ENCODE data around the gene GPR150. TPM values are rescaled to one million over a fixed set of nuclear protein-coding genes. Genes with fewer than 3 reads are reported as not detected.
"Not testable (repeated sequence)": the region's sequence is repeated elsewhere in the genome, so short reads cannot be mapped to it uniquely, and the experiment has no call there.

Gene GPR150
- total RNA-seq, 1 experiment from 2014 or later, result 0.17 TPM

DNA sequence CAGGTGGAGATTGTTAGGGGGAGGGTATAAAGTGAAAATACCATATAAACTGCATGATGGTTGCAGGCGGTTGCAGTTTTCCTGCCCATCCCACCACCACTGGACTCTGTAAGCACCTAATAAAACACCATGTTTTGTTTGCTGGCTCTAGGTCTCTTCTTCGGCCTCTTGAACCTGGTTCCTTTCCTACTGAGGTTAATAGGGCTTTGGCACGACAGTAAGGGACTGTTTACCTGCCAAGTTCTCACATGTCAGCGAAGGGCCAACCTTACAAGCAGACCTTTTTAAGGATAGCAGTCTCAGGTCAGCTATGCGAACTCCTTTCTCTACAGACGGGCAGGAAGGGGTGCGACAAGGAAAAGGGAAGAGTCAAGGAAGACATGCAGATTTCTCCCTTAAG is 23.3 kb downstream of the GPR150 start:
- intact Hi-C loops (cut with micrococcal nuclease; ENCODE audit: unreplicated experiment), result loop anchor here (10.0 kb wide), 2 partner anchors 322 to 962 kb away; partner anchors contain the start of gene ELL2
- BruUV-seq (replicated peaks), result no TSS peak
- H3K27ac Mint-ChIP-seq (ENCODE audit: unreplicated experiment), result no peak overlapping the region
- peaks cover 10% of the 10 kb centered on the region for H3K4me1 Mint-ChIP-seq (ENCODE audit: low read depth, unreplicated experiment)
- DNase-seq, result no peak
- no peak for TF ChIP-seq CTCF (IDR thresholded peaks at IDR 0.05; ENCODE audit: unreplicated experiment)
- H3K27me3 Mint-ChIP-seq (ENCODE audit: unreplicated experiment), result peaks cover 10% of the 10 kb centered on the region
- no peak overlapping the region for H3K4me3 Mint-ChIP-seq (ENCODE audit: low read depth, unreplicated experiment)
- peaks cover 15% of the 10 kb centered on the region for H3K36me3 Mint-ChIP-seq (ENCODE audit: insufficient read depth, unreplicated experiment)
- CTCF ChIA-PET, result interaction anchor here (1.6 kb wide), 1 partner anchor 180 kb away, joined by 3 read pairs; the partner anchor contains the start of gene GLRX
- H3K9me3 Mint-ChIP-seq (ENCODE audit: low read depth, unreplicated experiment), result no peaks in the 10 kb centered on the region

DNA sequence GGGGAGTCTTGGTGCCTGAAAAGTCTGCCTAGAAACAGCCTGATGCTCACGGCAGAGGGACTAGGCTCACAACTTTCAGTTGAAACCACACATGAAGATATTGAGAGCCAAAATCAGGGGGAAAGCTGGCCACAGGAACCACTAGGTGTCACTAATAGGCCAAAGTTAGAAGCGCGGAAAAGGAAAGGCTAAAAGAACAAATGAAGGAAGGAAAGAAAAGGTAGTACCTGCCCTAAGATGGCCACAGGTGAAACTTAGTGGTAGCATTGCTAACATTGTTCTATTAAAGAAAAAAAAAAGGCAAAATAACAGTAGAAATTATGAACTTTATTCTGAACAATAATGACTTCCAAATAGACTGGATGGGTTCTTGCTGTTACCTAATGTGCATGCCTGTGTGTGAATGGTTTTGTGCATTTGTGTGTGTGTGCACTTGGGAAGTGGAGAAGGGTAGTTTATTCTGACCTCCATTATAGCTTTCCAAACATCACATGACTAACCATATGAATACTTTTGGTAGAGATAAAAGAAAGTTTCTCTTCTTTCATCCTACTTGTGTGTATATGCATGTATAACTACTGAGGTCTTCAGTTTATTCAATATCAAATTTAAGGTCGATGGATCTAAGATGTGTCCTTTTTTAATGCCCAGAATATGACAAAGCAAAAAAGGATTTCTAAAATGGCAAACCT is 24.6 kb downstream of the GPR150 start:
- intact Hi-C loops (cut with micrococcal nuclease; ENCODE audit: unreplicated experiment), result loop anchor here (1.0 to 10.0 kb wide), 6 partner anchors 88 to 960 kb away; partner anchors contain the start of genes ELL2 and RHOBTB3
- Mint-ChIP-seq H3K36me3 (ENCODE audit: insufficient read depth, unreplicated experiment) (peaks cover 15% of the 10 kb centered on the region), H3K4me3 (ENCODE audit: low read depth, unreplicated experiment) (no peak overlapping the region), H3K4me1 (ENCODE audit: low read depth, unreplicated experiment) (peaks cover 11% of the 10 kb centered on the region), H3K9me3 (ENCODE audit: low read depth, unreplicated experiment) (no peaks in the 10 kb centered on the region), H3K27me3 (ENCODE audit: unreplicated experiment) (no peaks in the 10 kb centered on the region), H3K27ac (ENCODE audit: unreplicated experiment) (peak overlapping the region; percentile 46)
- CTCF ChIA-PET, result interaction anchor here (0.7 to 1.8 kb wide), 5 partner anchors 116 to 199 kb away, joined by 3 to 12 read pairs (median 3); partner anchors contain the start of gene GLRX
- TF ChIP-seq CTCF (IDR thresholded peaks at IDR 0.05; ENCODE audit: unreplicated experiment), result peak; percentile 75
- DNase-seq, result peak; percentile 59
- no TSS peak for BruUV-seq (replicated peaks)

GRCh38 chr5:95646226-95646568 is 26.3 kb downstream of the GPR150 start:
- Mint-ChIP-seq H3K27ac (ENCODE audit: unreplicated experiment) (peak overlapping the region; percentile 75), H3K4me3 (ENCODE audit: low read depth, unreplicated experiment) (peak overlapping the region; percentile 80), H3K4me1 (ENCODE audit: low read depth, unreplicated experiment) (peaks cover 18% of the 10 kb centered on the region), H3K36me3 (ENCODE audit: insufficient read depth, unreplicated experiment) (peaks cover 15% of the 10 kb centered on the region)
- intact Hi-C loops (cut with micrococcal nuclease; ENCODE audit: unreplicated experiment), result loop anchor here (5.0 to 10.0 kb wide), 4 partner anchors 86 to 959 kb away; partner anchors contain the start of genes ELL2 and RHOBTB3
- CTCF ChIA-PET, result interaction anchor here (0.5 to 1.4 kb wide), 6 partner anchors 12 to 197 kb away, joined by 3 to 7 read pairs (median 4); no protein-coding TSS in a partner anchor
- not testable (repeated sequence) for BruUV-seq (replicated peaks); DNase-seq; H3K9me3 Mint-ChIP-seq (ENCODE audit: low read depth, unreplicated experiment); H3K27me3 Mint-ChIP-seq (ENCODE audit: unreplicated experiment)

GRCh38 chr5:95646569-95647431 is 26.9 kb downstream of the GPR150 start, which contains the start of gene RFESD:
RFESD (plus strand) TSS chr5:95646777; CDS start chr5:95652272, 5,495 bp downstream.
- peaks cover 15% of the 10 kb centered on the region for H3K36me3 Mint-ChIP-seq (ENCODE audit: insufficient read depth, unreplicated experiment)
- peak; percentile 47 for TF ChIP-seq CTCF (IDR thresholded peaks at IDR 0.05; ENCODE audit: unreplicated experiment)
- H3K9me3 Mint-ChIP-seq (ENCODE audit: low read depth, unreplicated experiment), result no peaks in the 10 kb centered on the region
- TSS peak; percentile 92 for BruUV-seq (replicated peaks)
- peaks cover 18% of the 10 kb centered on the region for H3K4me1 Mint-ChIP-seq (ENCODE audit: low read depth, unreplicated experiment)
- peak; percentile 100 for DNase-seq
- H3K27ac Mint-ChIP-seq (ENCODE audit: unreplicated experiment), result peak within 1 kb of the TSS; percentile 75
- no peaks in the 10 kb centered on the region for H3K27me3 Mint-ChIP-seq (ENCODE audit: unreplicated experiment)
- intact Hi-C loops (cut with micrococcal nuclease; ENCODE audit: unreplicated experiment), result loop anchor here (5.0 to 10.0 kb wide), 4 partner anchors 86 to 958 kb away; partner anchors contain the start of genes ELL2 and RHOBTB3
- CTCF ChIA-PET, result interaction anchor here (0.5 to 1.4 kb wide), 13 partner anchors 8 to 1106 kb away, joined by 3 to 7 read pairs (median 4); partner anchors contain the start of gene GLRX
- H3K4me3 Mint-ChIP-seq (ENCODE audit: low read depth, unreplicated experiment), result peak within 1 kb of the TSS; percentile 80

Measured in Calu3 (cell line).